ENCODE measurements around the gene GSK3B. TPM values are rescaled to one million over a fixed set of nuclear protein-coding genes. Genes with fewer than 3 reads are reported as not detected.
A peak's percentile ranks its signal among the peaks of the same experiment; 100 is the strongest.

The GSK3B gene
- total RNA-seq, 1 donor from 2014 or later, result 28.0 TPM

- no peak for DNase-seq (ENCODE audit: low read depth in 2 of 2)
These were observed 210.1 kb downstream of the GSK3B start for GRCh38 chr3:119884161-119884557.

DNA sequence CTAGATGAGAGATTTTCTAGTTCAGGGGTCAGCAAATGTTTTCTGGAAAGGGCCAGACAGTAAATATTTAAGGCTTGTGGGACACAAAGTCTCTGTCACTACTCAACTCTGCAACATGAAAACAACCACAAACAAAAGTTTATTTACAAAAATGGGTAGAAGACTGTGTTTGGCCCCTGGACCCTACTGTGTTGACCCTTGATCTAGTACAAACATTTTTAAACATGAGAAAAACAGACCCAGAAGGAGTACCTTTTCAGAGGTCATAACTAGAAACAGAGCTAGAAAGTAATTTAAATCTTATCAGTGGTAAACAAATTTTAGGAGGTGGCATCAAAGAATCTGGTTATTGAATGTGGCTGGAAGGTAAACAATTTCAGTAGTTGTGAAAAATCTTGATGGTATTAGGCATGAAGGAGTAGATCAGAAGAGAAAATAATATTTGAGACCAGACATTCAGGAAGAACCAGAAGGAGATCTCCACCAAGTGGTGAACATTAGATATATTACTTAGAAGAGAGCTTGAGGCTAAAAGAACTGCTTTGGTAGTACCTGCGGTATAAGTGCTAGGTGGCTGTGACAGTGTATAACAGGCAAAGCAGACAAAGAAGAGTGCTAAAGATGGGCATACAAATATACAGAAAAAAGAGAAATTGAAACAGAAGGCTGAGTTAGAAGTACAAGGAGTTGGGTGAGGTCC lies 210.6 kb downstream of the GSK3B start:
- DNase-seq (ENCODE audit: low read depth in 2 of 2), result no peak

- no peak for DNase-seq (ENCODE audit: low read depth in 2 of 2)
These were observed 213.3 kb downstream of the GSK3B start for GRCh38 chr3:119880966-119881365.

- no peak for DNase-seq (ENCODE audit: low read depth in 2 of 2)
These were observed 220.6 kb downstream of the GSK3B start for GRCh38 chr3:119873646-119874045.

- DNase-seq (ENCODE audit: low read depth in 2 of 2), result no peak
These were observed 221.5 kb downstream of the GSK3B start for GRCh38 chr3:119872773-119873172.

DNA sequence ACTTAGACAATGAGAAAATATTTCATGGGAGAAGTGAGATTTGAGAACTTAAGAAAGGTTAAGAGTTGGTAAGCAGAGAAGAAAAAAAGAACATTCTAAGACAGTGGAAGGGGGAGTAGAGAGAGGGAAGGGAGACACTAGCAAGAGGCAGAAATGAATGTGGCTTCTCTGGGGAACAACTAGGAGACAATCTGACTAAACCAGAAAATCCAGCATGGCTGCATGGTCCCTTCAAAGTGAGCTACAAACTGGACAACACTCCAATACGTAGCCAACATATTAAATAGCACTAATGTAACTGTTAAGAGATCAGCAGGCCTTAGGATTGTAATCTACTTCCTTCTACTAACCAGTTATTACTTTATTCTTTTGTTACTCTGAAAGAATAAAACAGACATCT lies 222.7 kb downstream of the GSK3B start:
- no peak for DNase-seq (ENCODE audit: low read depth in 2 of 2)

GRCh38 chr3:119870512-119870911 lies 223.7 kb downstream of the GSK3B start:
- no peak for DNase-seq (ENCODE audit: low read depth in 2 of 2)

DNA sequence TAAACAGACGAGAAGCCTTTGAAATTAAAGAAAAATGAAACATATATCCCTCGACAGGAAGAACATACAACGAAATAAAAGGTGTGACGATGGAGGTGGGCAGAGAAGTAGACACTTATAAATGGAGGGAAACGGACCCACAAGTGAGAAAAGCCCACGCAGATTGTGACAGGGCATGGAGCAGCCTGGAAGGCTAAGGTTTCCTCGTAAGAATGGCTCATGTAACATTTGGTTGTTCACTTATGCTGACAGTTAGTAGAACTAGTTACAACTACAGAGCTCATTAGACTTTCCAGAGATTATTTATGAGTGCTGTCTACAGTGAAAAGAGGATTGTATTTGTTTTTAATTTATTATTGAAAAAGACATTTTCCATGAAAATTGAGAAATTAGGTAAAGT lies 229.8 kb downstream of the GSK3B start:
- DNase-seq (ENCODE audit: low read depth in 2 of 2), result no peak

GRCh38 chr3:119862616-119863015 lies 231.6 kb downstream of the GSK3B start:
- no peak for DNase-seq (ENCODE audit: low read depth in 2 of 2)

- no peak for DNase-seq (ENCODE audit: low read depth in 2 of 2)
These were observed 232.6 kb downstream of the GSK3B start for GRCh38 chr3:119861681-119862080.

DNA sequence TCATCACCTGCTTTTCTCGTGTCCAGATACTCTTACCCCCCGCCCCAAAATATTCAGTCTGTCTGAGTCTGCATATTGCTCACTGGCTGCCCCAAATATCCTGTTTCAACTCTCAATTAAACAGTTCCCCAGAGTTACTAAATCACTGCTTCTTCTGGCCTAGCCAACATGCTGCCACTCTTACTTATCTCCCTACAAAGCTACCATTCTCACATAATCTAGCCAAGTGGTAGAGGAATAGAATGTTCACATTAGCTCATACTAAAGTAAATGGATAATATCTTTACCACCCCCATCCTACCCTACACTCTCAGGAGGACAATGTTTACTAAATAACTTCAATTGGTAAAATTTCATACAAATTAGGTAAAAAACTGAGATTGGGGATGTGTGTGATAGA lies 234.5 kb downstream of the GSK3B start:
- DNase-seq (ENCODE audit: low read depth in 2 of 2), result no peak

GRCh38 chr3:119858957-119859356 lies 235.3 kb downstream of the GSK3B start:
- no peak for DNase-seq (ENCODE audit: low read depth in 2 of 2)

DNA sequence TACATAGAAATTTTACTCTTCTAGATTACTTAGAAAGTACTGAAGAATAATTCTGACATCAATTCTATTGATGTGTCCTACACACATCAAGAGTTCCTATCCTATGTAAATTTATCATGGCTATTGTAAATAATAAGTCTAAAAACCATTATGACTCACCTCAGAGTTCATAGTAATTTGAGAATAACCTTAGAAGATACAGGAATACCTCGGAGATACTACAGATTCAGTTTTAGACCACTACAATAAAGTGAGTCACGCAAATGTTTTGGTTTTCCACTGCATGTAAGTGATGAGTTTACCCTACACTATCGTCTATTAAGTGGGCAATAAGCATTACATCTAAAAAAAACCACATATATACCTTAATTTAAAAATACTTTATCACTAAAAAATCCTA lies 237.6 kb downstream of the GSK3B start:
- no peak for DNase-seq (ENCODE audit: low read depth in 2 of 2)

GRCh38 chr3:119849126-119849525 lies 245.1 kb downstream of the GSK3B start:
- DNase-seq (ENCODE audit: low read depth in 2 of 2), result no peak

DNA sequence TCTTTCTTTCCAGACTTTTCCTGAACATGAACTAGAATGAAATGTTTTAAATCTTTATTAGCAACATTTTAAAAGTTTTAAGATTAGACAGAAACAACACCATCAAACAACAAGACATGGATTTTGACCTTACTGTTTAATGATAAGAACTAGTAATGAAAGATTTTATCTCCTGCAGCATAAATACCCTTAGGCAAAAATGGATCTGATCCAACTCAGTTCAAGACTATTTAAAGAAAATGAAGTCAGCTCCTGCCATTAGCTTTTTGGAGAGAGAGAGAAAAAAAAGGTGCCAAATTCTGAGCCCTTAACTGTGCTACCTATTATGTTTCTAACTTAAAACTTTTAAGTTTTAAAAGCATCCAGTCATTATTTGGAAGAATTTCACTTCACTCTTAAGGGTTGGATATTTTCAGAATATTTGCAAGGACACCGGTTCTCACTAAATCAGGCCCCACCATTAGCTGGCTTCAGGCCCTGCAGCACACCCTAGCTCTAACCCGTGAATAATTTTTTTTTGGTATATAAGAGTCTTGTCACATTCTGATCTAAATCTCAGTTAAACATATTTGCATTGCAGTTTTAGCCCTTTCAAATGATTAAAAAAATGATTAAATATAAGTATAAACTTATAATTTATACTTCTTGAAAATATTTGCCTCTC lies 252.3 kb downstream of the GSK3B start:
- peak in 1 of 2 donors; percentile 3 for DNase-seq (ENCODE audit: low read depth in 2 of 2)

GRCh38 chr3:119835556-119835955 lies 258.7 kb downstream of the GSK3B start:
- no peak for DNase-seq (ENCODE audit: low read depth in 2 of 2)

DNA sequence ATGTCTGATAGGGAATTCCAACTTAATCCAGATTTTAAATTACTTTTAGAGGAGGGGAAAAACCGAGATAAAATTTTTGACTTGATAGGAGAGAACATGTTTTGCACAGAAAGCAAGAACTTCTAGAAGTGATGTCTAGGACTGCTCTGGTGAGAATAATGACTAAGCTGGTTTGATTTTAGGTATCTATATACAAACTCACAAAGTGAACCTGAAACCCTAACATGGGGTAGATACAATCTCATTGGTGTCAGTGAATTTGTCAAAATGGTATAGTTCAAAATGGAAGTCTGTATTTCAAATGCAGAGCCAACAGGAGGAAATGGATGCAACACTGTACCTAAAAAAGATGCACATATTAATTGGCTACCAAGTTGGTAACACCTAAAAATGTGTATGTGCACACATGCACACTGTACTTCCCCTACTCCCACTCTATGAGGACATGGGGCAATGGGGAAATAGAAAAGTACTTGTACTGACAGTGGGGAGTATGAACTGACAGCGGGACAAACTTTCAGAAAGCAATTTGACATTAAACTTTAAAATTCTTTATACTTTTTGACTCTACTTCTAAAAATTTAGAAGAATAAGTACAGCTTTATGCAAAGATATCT lies 259.4 kb downstream of the GSK3B start:
- no peak for DNase-seq (ENCODE audit: low read depth in 2 of 2)

DNA sequence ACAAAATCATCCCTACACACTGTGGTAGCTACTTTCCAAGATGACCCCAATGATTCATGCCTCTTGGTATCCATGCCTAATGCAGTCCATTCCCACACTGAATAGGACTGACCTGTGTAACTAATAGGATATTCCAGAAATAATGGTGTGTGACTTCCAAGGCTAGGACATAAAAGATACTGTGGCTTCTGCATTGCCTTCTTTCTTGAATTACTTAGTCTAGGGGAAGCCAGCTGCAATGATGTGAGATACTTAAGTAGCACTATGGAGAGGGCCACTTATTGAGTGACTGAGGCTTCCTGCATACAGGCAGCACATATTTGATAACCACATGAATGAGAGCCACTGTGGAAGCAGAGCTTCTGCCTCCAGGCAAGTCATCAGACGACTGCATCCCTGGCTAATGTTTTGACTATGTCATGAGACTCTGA lies 262.3 kb downstream of the GSK3B start:
- peak in 1 of 2 donors; percentile 16 for DNase-seq (ENCODE audit: low read depth in 2 of 2)

DNA sequence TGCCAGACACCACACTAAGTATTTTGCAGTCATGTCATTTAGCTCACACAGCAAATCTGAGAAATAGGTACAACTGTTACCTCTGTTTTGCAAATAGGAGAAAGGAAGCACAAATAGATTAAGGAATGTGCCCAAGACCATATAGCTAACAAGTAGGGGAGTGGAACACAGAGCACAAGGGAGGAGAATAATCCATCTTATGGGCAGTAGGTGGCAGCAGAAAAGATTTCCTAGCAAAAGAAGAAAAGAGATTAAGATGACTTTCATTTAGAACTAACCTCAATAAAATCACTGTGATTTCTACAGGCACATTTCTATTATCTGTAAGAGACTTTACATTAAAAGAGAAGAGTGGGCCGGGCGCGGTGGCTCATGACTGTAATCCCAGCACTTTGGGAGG lies 263.2 kb downstream of the GSK3B start:
- peak in 1 of 2 donors; percentile 23 for DNase-seq (ENCODE audit: low read depth in 2 of 2)

GRCh38 chr3:119829420-119829819 lies 264.8 kb downstream of the GSK3B start:
- no peak for DNase-seq (ENCODE audit: low read depth in 2 of 2)

GRCh38 chr3:119826711-119827608 lies 267.3 kb downstream of the GSK3B start:
- no peak for DNase-seq (ENCODE audit: low read depth in 2 of 2)

- no peak for DNase-seq (ENCODE audit: low read depth in 2 of 2)
These were observed 268.4 kb downstream of the GSK3B start for GRCh38 chr3:119825820-119826219.
